GM12891 (cell line): Measurements from ENCODE around the gene SNX22.
"Not testable (repeated sequence)": the region's sequence is repeated elsewhere in the genome, so short reads cannot be mapped to it uniquely, and the experiment has no call there.

Experiments
- DNase-seq: peaks from one replicate; pipeline ENCODE4 v3.0.0; 2011; ENCODE audit warnings: low spot score; ENCODE audit not compliant: insufficient read length
- FAIRE-seq: peaks from 2 replicates; lab custom pipeline; 2011; peaks lifted over from hg19 to GRCh38; lab: Jason Lieb, UNC
- PAX5 ChIP-seq: IDR thresholded peaks from 2 replicates; pipeline ENCODE4 v1.6.1; 2011; ENCODE audit warnings: low read length, moderate library complexity, mild to moderate bottlenecking; ENCODE audit not compliant: insufficient read depth, severe bottlenecking
- POLR2A ChIP-seq: IDR thresholded peaks from 2 replicates; pipeline ENCODE4 v1.6.1; 2011; ENCODE audit warnings: low read depth, low read length, control low read depth
- POLR2AphosphoS5 ChIP-seq: IDR thresholded peaks from 2 replicates; pipeline ENCODE4 v1.6.1; 2011; ENCODE audit warnings: low read depth, low read length, control low read depth
- POU2F2 ChIP-seq: IDR thresholded peaks from 2 replicates; pipeline ENCODE4 v1.6.1; 2011; ENCODE audit warnings: low read depth, mild to moderate bottlenecking, control low read depth, low read length, moderate library complexity
- SPI1 ChIP-seq: IDR thresholded peaks from 2 replicates; pipeline ENCODE4 v1.6.1; 2011; ENCODE audit warnings: low read depth, low read length, control low read depth
- TAF1 ChIP-seq: IDR thresholded peaks from 2 replicates; pipeline ENCODE4 v1.6.1; 2011; ENCODE audit warnings: low read depth, low read length, control low read depth

Gene SNX22

GRCh38 chr15:64117759-64118487 is 33.6 kb upstream of the SNX22 start:
- no peak for FAIRE-seq
- TF ChIP-seq POU2F2 (no peak), POLR2A (no peak), TAF1 (no peak), PAX5 (no peak), SPI1 (no peak), POLR2AphosphoS5 (no peak)
- DNase-seq: no peak

GRCh38 chr15:64120322-64120721 is 31.2 kb upstream of the SNX22 start:
- DNase-seq, FAIRE-seq: not testable (repeated sequence)

GRCh38 chr15:64121614-64122013 is 29.9 kb upstream of the SNX22 start:
- DNase-seq: no peak
- FAIRE-seq: no peak
- TF ChIP-seq SPI1 (no peak), POU2F2 (no peak), PAX5 (no peak), POLR2A (no peak), POLR2AphosphoS5 (no peak), TAF1 (no peak)

- DNase-seq (no peak), FAIRE-seq (no peak)
- no peak for TF ChIP-seq POLR2AphosphoS5
- TF ChIP-seq PAX5: no peak
- no peak for TF ChIP-seq SPI1
- TF ChIP-seq POLR2A: no peak
- no peak for TF ChIP-seq TAF1
- TF ChIP-seq POU2F2: no peak
Measured at GRCh38 chr15:64122444-64122843, 29.1 kb upstream of the SNX22 start.

GRCh38 chr15:64122936-64123351 is 28.6 kb upstream of the SNX22 start:
- FAIRE-seq (no peak), DNase-seq (no peak)
- TF ChIP-seq TAF1: no peak
- TF ChIP-seq PAX5: no peak

GRCh38 chr15:64125978-64126377 is 25.6 kb upstream of the SNX22 start:
- TF ChIP-seq TAF1: no peak
- TF ChIP-seq SPI1: no peak
- no peak for TF ChIP-seq POLR2AphosphoS5
- no peak for TF ChIP-seq POU2F2
- no peak for TF ChIP-seq POLR2A
- no peak for TF ChIP-seq PAX5
- FAIRE-seq: no peak
- no peak for DNase-seq

GRCh38 chr15:64127521-64128270 is 23.8 kb upstream of the SNX22 start:
- FAIRE-seq (no peak), DNase-seq (no peak)
- TF ChIP-seq POLR2AphosphoS5 (no peak), PAX5 (no peak), POLR2A (no peak), SPI1 (no peak), TAF1 (no peak), POU2F2 (no peak)

GRCh38 chr15:64130159-64130558 is 21.4 kb upstream of the SNX22 start:
- no peak for FAIRE-seq
- TF ChIP-seq TAF1: no peak
- no peak for TF ChIP-seq POLR2A
- TF ChIP-seq PAX5: no peak
- no peak for TF ChIP-seq SPI1
- TF ChIP-seq POU2F2: no peak
- TF ChIP-seq POLR2AphosphoS5: no peak
- DNase-seq: no peak

- FAIRE-seq (no peak), DNase-seq (no peak)
- TF ChIP-seq POLR2AphosphoS5 (no peak), PAX5 (no peak)
Measured at GRCh38 chr15:64131547-64131946, 20.0 kb upstream of the SNX22 start.

- DNase-seq (no peak), FAIRE-seq (no peak)
- TF ChIP-seq SPI1 (no peak), TAF1 (no peak), PAX5 (no peak), POU2F2 (no peak), POLR2A (no peak), POLR2AphosphoS5 (no peak)
Measured at GRCh38 chr15:64132217-64132616, 19.3 kb upstream of the SNX22 start.
